Astrocyte of the cerebellum (primary cell): Measurements from ENCODE around the gene VSTM2B.
A peak's percentile ranks its signal among the peaks of the same experiment; 100 is the strongest.

Experiments used
- DNase-seq: peaks from one replicate; pipeline ENCODE4 v3.0.0-alpha.2; 2011; ENCODE audit warnings: low read depth
- H3K4me3 ChIP-seq: 2 replicates; pipeline ENCODE4 v1.5.1; 2011; ENCODE audit warnings: mild to moderate bottlenecking, low read depth, low read length, moderate library complexity
- CTCF ChIP-seq: IDR thresholded peaks from 2 replicates; pipeline ENCODE4 v1.5.1; 2012; ENCODE audit warnings: low read length, low read depth, moderate library complexity, mild to moderate bottlenecking; ENCODE audit errors: missing control alignments
- in situ Hi-C: cut with HindIII; loops from 2 replicates; pipeline ENCODE4 v1.10.0; 2017; ENCODE audit warnings: low sequenced_read_pairs

Gene VSTM2B

GRCh38 chr19:29606420-29606747 is 80.6 kb downstream of the VSTM2B start:
- peak overlapping the region; percentile 100 for H3K4me3 ChIP-seq
- in situ Hi-C loops: loop anchor here (5.0 to 25.0 kb wide), 4 partner anchors 41 to 1031 kb away; partner anchors contain the start of gene C19orf12
- TF ChIP-seq CTCF: no peak
- no peak for DNase-seq

GRCh38 chr19:29609636-29610035 is 83.8 kb downstream of the VSTM2B start:
- in situ Hi-C loops: loop anchor here (5.0 to 25.0 kb wide), 4 partner anchors 38 to 1028 kb away; partner anchors contain the start of gene C19orf12
- TF ChIP-seq CTCF: no peak
- no peak for DNase-seq
- H3K4me3 ChIP-seq: no peak overlapping the region

- no peak overlapping the region for H3K4me3 ChIP-seq
- TF ChIP-seq CTCF: no peak
- in situ Hi-C loops: loop anchor here (25.0 kb wide), 2 partner anchors 227 to 1027 kb away; no protein-coding TSS in a partner anchor
- DNase-seq: no peak
These were observed 84.4 kb downstream of the VSTM2B start for GRCh38 chr19:29610213-29610573.

GRCh38 chr19:29610574-29611271 is 84.9 kb downstream of the VSTM2B start:
- peak; percentile 70 for DNase-seq
- peak; percentile 87 for TF ChIP-seq CTCF
- H3K4me3 ChIP-seq: no peak overlapping the region
- in situ Hi-C loops: loop anchor here (25.0 kb wide), 2 partner anchors 227 to 1027 kb away; no protein-coding TSS in a partner anchor

GRCh38 chr19:29612121-29612520 is 86.3 kb downstream of the VSTM2B start:
- no peak for DNase-seq
- H3K4me3 ChIP-seq: no peak overlapping the region
- TF ChIP-seq CTCF: no peak
- in situ Hi-C loops: loop anchor here (25.0 kb wide), 2 partner anchors 225 to 1025 kb away; no protein-coding TSS in a partner anchor

- no peak overlapping the region for H3K4me3 ChIP-seq
- no peak for TF ChIP-seq CTCF
- DNase-seq: no peak
- in situ Hi-C loops: loop anchor here (25.0 kb wide), 2 partner anchors 224 to 1024 kb away; no protein-coding TSS in a partner anchor
These were observed 87.2 kb downstream of the VSTM2B start for GRCh38 chr19:29612801-29613595.
